ENCODE data around the gene DOHH.

DOHH gene

DNA sequence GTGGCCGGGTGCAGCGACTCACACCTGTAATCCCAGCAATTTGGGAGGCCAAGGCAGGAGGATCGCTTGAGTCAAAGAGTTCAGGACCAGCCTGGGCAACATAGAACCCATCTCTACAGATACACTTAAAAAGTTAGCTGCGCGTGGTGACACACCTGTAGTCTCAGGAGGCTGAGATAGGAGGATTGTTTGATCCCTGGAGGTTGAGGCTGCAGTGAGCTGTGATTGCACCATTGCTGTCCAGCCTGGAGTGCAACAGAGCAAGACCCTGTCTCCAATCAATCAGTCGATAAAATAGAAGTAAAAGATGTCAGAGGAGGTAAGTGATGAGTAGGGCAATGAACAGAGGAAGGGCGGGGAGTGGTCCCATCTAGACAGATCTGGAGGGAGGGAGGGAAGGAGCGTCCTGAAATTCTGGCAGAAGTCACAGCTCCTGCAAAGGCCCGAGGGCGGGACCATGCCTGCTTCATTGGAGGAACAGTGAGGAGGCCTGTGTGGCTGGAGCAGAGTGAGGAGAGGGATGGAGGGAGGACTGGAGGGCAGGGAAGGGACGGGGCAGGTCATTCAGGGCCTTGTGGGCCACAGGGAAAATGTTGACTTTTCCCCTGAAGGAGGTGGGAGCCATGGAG is 29.9 kb downstream of the DOHH start:
- no peak for DNase-seq (ENCODE audit: low read depth)
- no peak for TF ChIP-seq MAX (IDR thresholded peaks at IDR 0.05; ENCODE audit: low read depth, low read length)
- TF ChIP-seq, protein P1, sequence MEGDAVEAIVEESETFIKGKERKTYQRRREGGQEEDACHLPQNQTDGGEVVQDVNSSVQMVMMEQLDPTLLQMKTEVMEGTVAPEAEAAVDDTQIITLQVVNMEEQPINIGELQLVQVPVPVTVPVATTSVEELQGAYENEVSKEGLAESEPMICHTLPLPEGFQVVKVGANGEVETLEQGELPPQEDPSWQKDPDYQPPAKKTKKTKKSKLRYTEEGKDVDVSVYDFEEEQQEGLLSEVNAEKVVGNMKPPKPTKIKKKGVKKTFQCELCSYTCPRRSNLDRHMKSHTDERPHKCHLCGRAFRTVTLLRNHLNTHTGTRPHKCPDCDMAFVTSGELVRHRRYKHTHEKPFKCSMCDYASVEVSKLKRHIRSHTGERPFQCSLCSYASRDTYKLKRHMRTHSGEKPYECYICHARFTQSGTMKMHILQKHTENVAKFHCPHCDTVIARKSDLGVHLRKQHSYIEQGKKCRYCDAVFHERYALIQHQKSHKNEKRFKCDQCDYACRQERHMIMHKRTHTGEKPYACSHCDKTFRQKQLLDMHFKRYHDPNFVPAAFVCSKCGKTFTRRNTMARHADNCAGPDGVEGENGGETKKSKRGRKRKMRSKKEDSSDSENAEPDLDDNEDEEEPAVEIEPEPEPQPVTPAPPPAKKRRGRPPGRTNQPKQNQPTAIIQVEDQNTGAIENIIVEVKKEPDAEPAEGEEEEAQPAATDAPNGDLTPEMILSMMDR (IDR thresholded peaks at IDR 0.05; ENCODE audit: low read depth, low read length), result no peak
- TF ChIP-seq POLR2A (IDR thresholded peaks at IDR 0.05; ENCODE audit: extremely low read depth, insufficient read length), result no peak
- no peak for TF ChIP-seq MYC (IDR thresholded peaks at IDR 0.05; ENCODE audit: low read depth, low read length)
- H3K4me3 ChIP-seq (ENCODE audit: low read depth, low read length), result no peak overlapping the region

DNA sequence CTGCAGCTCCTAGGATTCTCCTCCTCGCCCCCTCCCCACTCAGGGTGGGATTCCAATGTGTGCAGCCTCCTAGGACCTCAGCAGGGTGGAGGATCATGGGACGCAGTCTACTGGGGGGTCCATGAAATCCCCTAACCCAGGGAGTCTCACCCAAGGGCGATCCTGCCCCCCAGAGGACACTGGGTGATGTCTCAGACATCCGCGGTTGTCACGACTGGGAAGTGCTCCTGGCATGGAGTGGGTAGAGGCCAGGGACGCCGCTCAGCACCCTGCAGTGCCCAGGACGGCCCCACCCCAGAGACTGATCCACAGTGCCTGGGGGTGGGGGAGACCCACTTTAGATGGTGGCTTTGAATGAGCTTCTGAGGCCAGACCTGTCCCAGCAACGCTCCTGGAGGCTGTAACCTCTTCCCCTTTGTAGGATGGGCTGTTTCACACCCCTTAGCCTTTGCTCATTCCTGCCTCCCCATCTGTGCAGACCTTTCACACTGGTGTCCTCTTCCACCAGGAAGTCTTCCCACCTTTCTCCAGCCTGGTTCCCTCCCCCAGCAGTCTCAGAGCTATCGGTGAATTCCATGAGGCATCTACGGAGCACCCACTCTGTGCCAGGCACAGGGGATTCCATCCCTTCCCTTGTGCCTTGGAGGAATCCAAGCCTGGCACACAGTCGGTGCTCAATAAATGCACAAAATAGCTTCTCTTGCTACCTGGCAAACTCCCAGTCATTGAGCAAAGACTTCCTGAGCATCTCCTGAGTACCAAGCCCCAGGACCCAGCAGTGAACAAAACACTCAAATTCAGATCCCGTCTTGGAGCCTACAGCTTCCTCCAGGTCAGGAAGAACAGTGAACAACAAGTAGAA is 30.6 kb downstream of the DOHH start:
- TF ChIP-seq MAX (IDR thresholded peaks at IDR 0.05; ENCODE audit: low read depth, low read length) (no peak), POLR2A (IDR thresholded peaks at IDR 0.05; ENCODE audit: extremely low read depth, insufficient read length) (no peak), MYC (IDR thresholded peaks at IDR 0.05; ENCODE audit: low read depth, low read length) (no peak)
- TF ChIP-seq, protein P1 (IDR thresholded peaks at IDR 0.05; ENCODE audit: low read depth, low read length), result no peak
- H3K4me3 ChIP-seq (ENCODE audit: low read depth, low read length), result no peak overlapping the region
- DNase-seq (ENCODE audit: low read depth), result no peak

DNA sequence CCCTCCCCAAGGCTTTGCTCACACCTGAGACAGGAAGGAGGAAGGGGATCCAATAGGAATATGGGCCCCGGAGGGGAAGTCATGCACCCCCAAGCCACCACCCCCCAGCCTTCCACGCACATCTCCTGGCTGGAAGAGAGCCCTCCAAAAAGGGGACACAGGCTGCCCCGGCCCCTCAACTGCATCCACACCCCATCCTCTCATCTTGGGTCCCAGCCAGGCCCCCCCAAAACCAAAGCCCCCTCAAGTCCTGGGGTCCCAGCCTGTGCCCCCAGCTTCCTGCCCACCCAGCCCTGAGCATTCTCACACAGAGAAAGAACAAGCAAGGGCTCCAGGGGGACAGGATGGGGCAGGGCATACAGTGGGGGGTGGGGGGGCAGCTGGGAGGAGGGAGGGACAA is 32.3 kb downstream of the DOHH start:
- TF ChIP-seq POLR2A (IDR thresholded peaks at IDR 0.05; ENCODE audit: extremely low read depth, insufficient read length) (no peak), MAX (IDR thresholded peaks at IDR 0.05; ENCODE audit: low read depth, low read length) (no peak), MYC (IDR thresholded peaks at IDR 0.05; ENCODE audit: low read depth, low read length) (no peak)
- TF ChIP-seq, protein P1 (IDR thresholded peaks at IDR 0.05; ENCODE audit: low read depth, low read length), result no peak
- no peak overlapping the region for H3K4me3 ChIP-seq (ENCODE audit: low read depth, low read length)
- no peak for DNase-seq (ENCODE audit: low read depth)

GRCh38 chr19:3467437-3468198 is 32.9 kb downstream of the DOHH start:
- no peak overlapping the region for H3K4me3 ChIP-seq (ENCODE audit: low read depth, low read length)
- TF ChIP-seq, protein P1 (IDR thresholded peaks at IDR 0.05; ENCODE audit: low read depth, low read length), result no peak
- TF ChIP-seq MAX (IDR thresholded peaks at IDR 0.05; ENCODE audit: low read depth, low read length) (no peak), MYC (IDR thresholded peaks at IDR 0.05; ENCODE audit: low read depth, low read length) (no peak), POLR2A (IDR thresholded peaks at IDR 0.05; ENCODE audit: extremely low read depth, insufficient read length) (no peak)
- no peak for DNase-seq (ENCODE audit: low read depth)

GRCh38 chr19:3466635-3467034 is 33.8 kb downstream of the DOHH start:
- no peak for DNase-seq (ENCODE audit: low read depth)
- H3K4me3 ChIP-seq (ENCODE audit: low read depth, low read length), result no peak overlapping the region
- TF ChIP-seq MYC (IDR thresholded peaks at IDR 0.05; ENCODE audit: low read depth, low read length), result no peak
- no peak for TF ChIP-seq MAX (IDR thresholded peaks at IDR 0.05; ENCODE audit: low read depth, low read length)
- TF ChIP-seq POLR2A (IDR thresholded peaks at IDR 0.05; ENCODE audit: extremely low read depth, insufficient read length), result no peak
- TF ChIP-seq, protein P1 (IDR thresholded peaks at IDR 0.05; ENCODE audit: low read depth, low read length), result no peak
